GM18867 (cell line): Measurements from ENCODE around the gene NRG3.
"Not testable (repeated sequence)": the region's sequence is repeated elsewhere in the genome, so short reads cannot be mapped to it uniquely, and the experiment has no call there.

Experiments used
- ATAC-seq: cut with Tn5 transposase; IDR thresholded peaks from one replicate; pipeline ENCODE4 v1.9.1; 2021; ENCODE audit warnings: mild to moderate bottlenecking, moderate library complexity; ENCODE audit not compliant: unreplicated experiment

Gene NRG3

DNA sequence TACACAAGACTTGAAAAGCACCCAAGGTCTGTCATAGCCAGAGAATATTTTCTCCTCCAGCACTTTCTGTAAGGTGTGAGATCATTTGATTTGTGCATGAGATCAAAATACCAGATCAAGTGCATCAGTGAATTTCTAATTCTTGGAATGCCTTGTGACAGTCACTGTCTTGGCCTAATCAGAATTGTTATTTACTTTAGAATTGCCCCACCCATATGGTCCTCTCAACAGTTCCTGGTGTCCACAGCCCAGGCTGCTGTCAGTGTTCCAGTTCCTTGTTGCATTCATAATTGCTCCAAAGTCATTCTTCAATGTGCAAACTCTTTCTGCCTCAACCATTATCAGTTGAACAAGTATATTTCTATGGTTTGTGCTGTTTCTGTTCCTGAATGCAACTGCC is 770.2 kb downstream of the NRG3 start:
- no peak for ATAC-seq

DNA sequence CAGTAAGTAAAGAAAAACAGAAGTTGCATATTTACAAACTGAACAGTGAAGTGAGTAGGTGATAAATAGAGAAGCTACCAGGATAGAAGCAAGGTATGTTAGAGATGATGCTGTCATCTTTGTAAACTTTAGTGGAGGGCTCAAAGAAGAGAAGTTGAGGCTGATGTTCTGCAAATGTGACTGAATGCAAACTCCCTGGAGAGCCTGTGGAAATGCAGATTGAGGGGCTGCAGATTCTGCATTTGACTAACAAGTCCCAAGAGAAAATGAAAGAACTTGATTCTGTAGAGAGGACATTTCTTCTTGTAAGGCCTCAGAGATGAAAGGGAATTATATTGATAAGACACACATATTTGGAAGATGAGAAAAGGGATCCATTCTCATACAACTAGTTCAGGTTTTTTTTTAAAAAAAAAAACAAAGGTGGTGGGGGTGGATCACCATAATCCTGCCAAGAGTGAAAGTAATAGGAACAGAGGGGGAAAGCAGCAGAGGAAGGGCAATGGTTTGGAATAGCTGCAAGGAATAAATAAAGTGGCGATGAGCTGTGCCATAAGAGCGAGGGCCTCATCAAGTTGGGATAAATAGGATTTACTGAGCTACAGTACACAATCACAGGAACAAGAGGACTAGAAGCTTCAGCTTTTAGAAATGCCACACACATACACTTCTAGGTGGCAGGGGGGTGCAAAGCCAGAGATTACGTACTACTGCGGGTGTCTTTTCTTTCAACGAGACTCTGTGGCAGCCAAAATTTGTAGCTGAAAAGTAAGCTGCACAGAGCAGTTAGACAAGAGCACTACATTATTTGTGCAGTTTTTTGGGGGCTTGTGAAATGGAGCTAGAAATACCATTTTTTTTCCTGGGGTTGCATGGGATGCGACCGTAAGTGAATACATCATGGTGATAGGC is 778.5 kb downstream of the NRG3 start:
- ATAC-seq, result no peak

DNA sequence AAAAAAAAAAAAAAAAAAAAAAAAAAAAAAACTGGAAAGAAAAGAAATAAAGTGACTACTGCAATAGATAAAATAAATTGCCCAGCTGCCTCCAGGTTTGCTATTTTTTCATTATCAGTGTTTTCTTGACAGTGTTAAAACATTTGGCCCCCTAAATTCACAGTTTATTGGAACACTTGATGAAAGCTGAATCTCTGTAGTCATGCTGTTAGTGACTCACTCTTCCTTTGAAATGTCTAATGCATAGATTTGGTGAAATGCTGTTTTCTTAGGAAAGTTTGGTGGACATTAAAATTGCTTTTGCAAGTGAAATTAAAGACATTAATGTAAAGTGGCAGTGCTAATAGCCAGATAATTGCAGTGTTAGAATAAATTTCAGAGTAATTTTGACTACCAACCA is 785.2 kb downstream of the NRG3 start:
- no peak for ATAC-seq

DNA sequence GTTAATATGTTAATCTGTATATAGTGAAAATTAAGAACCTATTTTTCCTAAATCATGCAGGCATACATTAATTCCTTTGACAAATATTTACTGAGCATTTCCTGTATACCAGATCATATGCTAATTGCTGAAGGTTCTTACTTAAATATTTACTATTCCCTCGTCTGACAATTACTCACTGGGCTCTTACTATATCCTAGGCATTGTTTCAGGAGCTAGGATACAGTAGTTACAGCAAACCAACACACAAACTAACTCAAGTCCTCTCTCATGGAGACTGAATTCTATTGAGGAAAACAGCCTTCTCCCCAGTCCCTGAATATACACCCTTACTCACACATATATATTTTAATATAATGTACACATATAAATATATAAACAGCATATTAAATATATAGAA is 786.0 kb downstream of the NRG3 start:
- no peak for ATAC-seq

DNA sequence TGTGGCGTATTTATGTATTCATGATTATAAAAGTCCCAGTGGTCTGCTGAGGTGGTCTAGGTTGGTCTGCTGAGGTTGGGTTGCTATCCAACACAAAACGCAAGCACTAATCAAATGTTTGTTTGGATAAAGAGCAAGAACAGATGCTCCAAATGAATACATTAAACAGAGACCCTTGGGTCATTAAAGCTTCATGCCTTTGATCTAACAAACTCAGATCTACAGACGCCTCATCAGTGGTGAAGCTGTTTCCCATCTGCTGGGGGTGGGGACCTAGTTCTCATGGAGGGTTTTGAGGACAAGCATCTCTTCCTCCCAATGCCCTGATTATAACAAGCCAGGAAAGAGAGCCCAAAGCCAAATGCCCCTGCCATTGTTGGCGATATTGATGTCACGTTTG is 786.7 kb downstream of the NRG3 start:
- no peak for ATAC-seq

DNA sequence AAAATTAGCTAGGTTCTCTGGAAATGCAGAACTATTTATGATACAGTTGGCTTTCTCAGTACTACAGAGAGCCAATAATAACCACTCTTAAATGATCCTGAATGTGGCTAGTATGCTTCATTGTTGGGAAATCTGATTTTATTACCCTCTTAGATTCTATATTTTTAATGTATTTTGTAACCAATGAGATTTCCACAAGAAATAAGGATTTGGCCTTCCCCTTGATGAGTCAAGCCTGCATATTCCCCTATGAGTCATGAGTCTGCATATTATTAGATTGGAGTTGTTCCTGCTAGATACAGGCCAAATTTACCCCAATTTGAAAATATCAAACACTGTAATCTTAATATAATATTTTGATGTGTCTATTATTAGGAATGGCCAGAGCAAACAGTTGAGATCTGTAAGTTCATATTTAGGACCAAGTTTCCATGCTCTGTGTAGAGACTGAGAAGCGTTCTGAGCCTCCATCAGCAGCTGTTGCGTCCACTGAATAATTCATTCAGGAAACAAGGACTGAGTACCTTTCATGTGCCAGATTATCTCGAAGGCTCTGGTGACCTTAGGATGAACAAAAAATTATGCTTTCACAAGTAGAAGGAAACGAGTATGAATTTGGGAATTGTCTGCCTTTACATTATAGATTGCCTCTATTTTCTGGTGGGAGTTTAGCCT is 793.4 kb downstream of the NRG3 start:
- no peak for ATAC-seq

DNA sequence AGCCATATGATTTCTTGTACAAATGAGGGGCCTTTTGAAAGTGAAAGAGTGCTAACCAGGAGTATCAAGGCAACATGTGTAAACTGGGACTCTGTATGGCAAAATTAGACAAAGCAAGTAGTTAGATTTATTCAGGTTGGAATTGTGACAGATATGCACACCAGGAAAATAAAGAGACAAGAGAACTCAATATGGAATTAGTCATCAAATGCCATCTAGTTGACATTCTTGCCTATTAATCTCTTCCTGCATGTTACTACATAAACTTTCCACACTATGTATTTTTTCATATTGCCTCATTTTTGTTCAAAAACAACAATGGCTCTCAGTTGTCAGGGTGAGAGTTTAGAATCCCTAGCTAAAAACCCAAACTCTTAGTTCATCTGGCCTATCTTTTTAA is 799.0 kb downstream of the NRG3 start:
- ATAC-seq, result no peak

DNA sequence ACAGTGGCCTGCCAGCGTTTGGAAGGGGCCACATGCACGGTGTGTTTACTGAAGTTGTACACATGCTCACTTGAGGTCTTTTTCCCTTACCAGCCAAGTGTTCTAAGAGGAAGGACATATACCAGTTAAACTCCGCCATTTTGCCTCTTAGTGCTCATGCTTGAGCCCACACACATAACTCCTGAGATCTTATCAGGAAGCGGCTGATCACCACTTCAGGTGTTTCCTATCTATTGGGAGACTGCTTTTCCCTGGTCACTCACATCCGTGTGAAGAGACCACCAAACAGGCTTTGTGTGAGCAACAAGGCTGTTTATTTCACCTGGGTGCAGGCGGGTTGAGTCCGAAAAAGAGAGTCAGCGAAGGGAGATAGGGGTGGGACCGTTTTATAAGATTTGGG is 802.9 kb downstream of the NRG3 start:
- not testable (repeated sequence) for ATAC-seq

DNA sequence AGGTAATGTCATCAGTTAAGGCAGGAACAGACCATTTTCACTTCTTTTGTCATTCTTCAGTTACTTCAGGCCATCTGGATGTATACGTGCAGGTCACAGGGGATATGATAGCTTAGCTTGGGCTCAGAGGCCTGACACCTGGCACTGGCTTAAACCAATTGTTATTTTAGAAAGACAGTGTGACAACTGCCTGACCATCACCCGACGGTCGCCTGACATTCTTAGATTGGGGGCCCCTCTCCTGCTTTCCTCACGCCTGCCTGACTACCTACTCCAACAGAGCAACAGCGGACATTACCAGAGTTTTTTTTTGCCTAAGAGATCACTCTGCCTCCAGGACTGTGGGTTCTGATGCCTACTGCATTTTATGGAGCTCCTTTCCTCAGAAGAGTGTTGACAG is 803.5 kb downstream of the NRG3 start:
- ATAC-seq, result not testable (repeated sequence)

DNA sequence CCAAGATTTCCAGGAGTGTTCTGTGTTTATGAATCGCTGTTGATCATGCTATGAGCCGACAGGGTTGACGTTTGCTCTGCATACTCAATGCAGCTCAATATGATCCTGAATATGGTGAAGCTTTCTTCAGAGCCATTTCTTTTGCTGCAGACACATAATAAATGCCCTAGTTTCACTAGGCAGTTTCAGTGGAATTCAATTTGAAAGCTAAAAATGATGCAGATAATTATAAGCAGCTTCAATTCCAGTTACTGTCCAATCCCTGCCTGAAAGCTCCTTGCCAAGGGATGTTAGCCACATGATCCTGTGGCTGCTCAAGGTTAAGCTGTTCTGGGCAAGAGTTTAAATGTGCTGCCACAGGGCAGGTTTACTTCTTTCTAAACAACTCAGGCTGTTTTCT is 805.6 kb downstream of the NRG3 start:
- no peak for ATAC-seq

DNA sequence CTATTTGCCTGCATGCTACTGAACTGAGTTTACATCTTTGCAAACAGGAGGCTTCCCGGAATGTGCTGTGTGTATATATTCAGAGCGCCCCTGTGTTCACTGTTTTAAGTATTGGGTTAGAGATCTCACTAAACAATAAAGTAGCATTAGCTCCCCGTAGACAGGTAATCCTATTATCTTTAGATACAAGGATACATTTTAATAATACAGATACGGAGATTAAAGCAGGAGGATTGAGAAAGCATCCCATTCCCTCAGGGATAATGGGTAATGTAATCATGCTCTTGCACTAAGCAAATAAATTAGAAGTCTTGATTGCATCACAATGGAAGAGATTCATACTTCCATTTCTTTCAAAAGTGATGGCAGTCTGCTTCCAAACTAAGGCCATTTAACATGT is 809.0 kb downstream of the NRG3 start:
- no peak for ATAC-seq

DNA sequence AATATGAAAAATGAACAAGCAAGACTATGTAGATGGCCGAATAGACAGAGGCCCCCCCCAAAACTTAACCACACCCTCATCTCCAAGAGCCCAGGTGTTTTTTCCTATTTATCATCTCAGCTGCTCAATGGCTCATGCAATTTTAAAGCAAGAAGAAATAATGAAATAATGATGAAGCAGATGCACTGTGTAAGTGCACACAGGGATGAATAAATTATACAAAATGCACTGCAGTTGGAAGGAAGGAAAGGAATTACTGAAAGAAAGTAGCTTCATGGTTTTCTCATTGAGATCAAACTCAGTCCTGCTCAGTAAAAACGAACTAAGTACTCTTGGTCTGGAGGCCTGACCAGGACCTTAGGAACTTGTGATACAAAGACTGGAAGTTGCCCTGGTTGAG is 810.1 kb downstream of the NRG3 start:
- no peak for ATAC-seq

DNA sequence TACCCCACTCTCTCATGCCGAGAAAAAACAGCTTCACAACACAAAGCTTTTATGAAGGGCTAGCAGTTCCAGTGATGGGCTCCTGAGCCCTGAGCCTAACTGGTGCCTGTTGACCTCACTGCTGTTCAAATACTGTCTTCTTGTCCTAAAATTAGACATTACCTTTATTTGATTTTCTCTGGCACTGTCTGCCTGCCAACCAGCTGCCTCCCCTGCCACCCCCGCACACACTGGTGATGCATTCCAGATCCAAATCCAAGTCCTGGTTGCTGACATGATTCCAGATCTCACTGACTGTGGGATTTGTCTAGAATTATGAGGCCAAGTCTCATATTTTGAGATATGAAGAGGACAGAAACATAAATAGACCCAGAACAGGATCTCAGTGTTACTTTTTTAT is 816.2 kb downstream of the NRG3 start:
- no peak for ATAC-seq

DNA sequence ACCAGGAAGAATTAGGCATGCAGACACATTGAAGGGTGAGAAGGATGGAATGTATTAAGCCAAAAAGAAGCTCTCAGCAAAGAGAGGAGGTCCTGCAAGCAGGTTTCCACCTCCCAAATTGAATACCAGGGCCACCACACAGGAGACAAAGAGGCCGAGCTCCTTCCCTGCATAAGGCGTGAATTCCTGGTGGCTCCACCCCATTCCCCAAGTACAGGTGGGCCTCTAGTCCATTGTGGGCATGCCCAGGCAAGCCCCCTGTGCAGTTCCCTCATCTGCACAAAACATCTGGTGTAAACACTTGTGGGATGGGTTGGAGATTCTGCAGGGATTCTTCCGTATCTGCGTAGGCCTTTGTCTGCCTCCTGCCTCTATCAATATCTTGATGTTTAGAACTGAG is 817.5 kb downstream of the NRG3 start:
- no peak for ATAC-seq

DNA sequence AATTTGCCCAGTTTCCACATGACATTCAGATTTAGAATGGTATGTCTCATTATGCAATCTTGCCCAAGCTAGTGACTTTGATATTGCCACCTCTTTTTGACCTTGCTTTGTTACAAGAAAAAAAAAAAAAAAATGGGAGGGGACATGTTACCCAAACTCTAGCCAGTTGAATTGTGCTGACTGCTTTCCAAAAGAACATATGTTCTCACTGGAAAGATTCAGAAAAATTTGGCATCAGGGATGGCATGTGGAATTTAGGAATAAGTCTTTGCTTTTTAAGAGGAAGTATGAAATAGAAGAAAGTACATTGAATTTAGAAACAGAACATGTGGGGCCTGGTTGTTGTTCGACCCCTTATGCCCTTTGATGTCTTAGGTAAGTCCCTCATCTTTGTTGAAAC is 846.8 kb downstream of the NRG3 start:
- no peak for ATAC-seq

DNA sequence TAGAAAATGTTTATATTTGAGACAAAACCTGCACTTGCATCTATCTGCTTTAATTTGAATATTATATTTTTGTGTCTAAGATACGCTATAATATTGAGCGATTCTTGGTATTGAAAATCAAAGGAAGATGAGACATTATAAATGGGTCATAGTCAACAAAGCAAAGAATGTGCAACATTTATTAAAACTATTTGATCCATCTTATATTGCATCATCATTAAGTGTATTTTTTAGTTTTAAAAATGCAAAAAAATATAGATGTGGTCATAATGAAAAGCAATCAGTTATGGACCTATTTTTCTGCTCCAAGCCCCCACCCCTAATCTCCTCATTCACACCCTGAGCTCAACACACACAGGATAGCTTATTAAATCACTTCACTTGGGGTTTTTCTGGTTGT is 847.3 kb downstream of the NRG3 start:
- ATAC-seq, result no peak

DNA sequence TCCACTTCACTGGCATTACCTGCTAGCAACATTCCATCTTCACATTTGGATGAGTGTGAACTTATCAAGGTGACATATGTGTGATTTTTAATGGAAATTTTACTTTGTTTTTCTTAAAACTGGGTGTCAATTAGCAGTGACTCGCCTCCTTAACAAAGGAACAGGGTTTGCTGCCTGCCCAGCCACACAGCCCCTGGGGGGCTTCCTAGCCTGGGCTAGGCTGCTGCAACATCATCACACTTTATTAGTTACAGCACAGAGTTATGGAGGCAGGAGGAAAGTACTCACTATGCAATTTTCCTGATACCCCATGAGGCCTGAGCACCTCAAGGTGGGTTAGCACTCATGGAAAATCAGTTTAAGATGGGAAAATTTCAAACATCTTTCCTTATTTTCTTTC is 861.3 kb downstream of the NRG3 start:
- ATAC-seq, result no peak

DNA sequence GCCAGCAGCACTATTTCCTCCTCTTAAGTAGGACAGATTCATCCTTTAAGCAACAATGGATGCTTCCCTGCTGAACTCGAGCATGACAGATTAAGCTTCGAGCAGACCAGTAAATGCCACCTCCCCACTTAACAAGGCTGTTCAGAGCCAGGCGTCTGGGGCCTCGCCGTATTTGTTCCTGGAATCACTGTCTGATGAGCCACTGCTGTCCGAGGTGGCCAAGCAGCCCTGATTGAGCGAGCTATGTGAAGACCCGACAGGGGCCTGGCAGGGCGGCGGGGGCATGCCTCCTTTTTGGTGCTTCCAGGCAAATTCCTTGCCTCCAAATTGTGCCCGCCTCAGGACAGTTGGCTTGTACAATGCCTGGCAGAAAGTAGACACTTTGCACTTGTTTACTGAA is 862.6 kb downstream of the NRG3 start:
- no peak for ATAC-seq

DNA sequence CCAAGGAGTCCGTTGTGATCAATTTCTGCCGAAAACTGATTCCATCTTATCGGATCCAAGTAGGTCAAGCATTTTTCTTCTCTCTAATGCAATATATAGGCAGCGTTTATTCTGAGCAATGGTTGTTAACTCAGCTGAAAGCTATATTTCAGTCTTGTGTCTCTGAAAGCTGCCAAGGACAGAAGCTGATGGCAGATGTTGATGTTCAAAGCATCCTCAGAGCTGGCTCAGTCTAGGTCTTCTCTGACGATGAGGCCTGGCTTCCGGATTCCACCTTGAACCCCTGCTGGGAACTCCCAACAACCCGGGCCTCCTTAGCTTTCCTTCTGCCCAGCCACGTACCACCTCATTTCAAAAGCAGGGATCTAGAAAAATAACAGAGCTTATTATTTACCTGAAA is 863.6 kb downstream of the NRG3 start:
- ATAC-seq, result no peak

DNA sequence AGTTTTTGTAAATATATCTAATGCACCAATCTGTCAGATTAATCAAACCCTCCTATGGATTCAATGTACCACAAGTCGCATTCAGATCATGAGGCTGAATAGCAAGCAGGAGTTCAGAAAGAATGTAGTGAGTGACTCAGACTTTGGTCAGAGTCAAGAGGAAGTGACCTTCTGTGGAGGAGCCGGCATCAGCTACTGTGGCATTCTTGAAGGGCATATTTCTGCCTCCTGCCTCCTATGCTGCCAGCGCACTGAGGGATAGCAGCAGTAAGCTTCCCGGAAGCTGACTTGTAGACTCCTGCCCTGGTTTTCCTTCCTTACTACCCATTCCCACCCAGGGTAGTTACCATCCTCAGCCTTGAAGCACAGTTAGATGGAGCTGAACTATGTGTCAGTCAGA is 867.5 kb downstream of the NRG3 start:
- ATAC-seq, result no peak

DNA sequence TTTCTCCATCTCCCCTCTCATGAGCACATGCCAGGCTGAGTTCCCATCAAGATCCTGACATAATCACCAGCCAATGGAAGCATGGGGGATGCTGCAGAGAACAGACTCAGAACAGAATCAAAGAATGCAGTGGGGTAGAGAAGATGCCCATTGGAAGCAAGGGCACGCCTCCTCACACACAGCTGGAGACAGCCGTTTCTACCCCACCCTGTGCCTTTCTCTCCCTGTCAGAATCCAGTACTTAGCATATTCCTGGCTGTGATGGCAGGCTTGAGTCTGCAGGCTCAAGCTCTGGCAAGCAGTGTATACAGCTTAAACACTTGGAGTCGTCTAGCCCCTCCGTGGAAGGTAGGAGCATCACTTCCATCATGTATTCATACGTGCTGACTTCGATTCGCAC is 867.9 kb downstream of the NRG3 start:
- ATAC-seq, result no peak

DNA sequence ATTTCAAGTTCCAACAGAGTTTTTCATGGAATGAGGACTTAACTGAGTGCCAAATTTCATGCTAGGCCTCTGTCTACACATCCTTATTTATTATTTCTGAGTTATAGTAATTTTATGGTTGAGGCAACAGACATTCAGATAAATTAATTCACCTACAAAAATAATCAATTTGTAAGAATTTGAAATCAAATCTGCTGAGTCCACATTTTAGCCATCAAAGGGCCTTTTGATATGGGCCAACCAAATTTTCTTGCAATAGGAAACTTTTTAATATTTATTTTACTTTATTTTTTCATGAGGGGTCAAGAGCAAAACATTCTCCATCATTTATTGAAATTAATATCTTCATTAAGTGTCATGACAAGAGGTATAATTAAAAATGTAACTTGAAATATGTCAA is 875.5 kb downstream of the NRG3 start:
- no peak for ATAC-seq

DNA sequence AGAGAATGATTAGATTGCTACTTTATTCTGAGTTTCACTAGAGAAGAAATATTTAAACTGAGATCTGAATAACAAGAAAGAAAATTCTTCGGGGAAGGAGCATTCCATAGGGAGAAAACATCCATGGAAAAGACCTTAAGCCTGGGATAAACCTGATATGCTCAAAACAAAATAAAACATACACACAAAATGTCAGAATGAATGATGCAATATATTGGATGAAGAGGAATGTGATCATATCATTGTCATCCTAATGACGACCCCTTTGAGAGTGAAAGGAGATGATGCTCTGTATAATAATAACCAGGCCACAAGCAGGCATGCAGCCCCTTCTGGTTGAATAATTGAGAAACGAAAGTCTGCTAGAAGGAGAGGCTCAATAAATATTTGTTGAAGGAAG is 882.4 kb downstream of the NRG3 start:
- ATAC-seq, result no peak
